Measurements from ENCODE around the gene NDUFS8. TPM values are rescaled to one million over a fixed set of nuclear protein-coding genes. Genes with fewer than 3 reads are reported as not detected.
A peak's percentile ranks its signal among the peaks of the same experiment; 100 is the strongest.
"Not testable (repeated sequence)": the region's sequence is repeated elsewhere in the genome, so short reads cannot be mapped to it uniquely, and the experiment has no call there.

The NDUFS8 gene
- total RNA-seq: 100 to 1,000 TPM; 330 to 492 (median 421) TPM
- polyA plus RNA-seq: 100 to 1,000 TPM; 496 to 774 TPM
- long read RNA-seq, donor 1, transcript NDUFS8-201 (7 exons, 791 nt): major isoform, 236 of 363 reads
- long read RNA-seq, donor 1, partial matches to known transcripts: 101 of 363 reads
- long read RNA-seq, donor 1, other reads (novel, unspliced or antisense): 18 of 363 reads
- long read RNA-seq, donor 2, transcript NDUFS8-201 (7 exons, 791 nt): major isoform, 221 of 378 reads
- long read RNA-seq, donor 2, transcript NDUFS8-213 (2 exons, 536 nt): minor isoform, 6 of 378 reads
- long read RNA-seq, donor 2, partial matches to known transcripts: 110 of 378 reads
- long read RNA-seq, donor 2, other reads (novel, unspliced or antisense): 35 of 378 reads
- long read RNA-seq, donor 3, transcript NDUFS8-201 (7 exons, 791 nt): major isoform, 51 of 86 reads
- long read RNA-seq, donor 3, partial matches to known transcripts: 10 of 86 reads
- long read RNA-seq, donor 3, other reads (novel, unspliced or antisense): 19 of 86 reads

GRCh38 chr11:68030318-68031143, at the start of gene NDUFS8:
Gene NDUFS8, plus strand, starts transcription at chr11:68030681. Its CDS starts 1,471 bp downstream, at chr11:68032152.
- intact Hi-C loops (cut with DNase I): loop anchor here in 3 of 10 donors (5.0 to 10.0 kb wide), 4 partner anchors 92 to 184 kb away; partner anchors contain the start of genes CHKA (in 2 of the 3) and KMT5B (in 1 of the 3)
- Histone ChIP-seq H3K4me3 (peak within 1 kb of the TSS; percentile 54 to 96 (median 79)), H3K9me3 (no peaks in the 10 kb centered on the region), H3K27me3 (no peaks in the 10 kb centered on the region), H3K27ac (peak within 1 kb of the TSS; percentile 64 to 97 (median 92)), H3K4me1 (peaks cover 17 to 48% (median 34%) of the 10 kb centered on the region in 9 donors), H3K36me3 (peaks cover 0 to 45% (median 0%) of the 10 kb centered on the region in 9 donors)
- WGBS, 2 donors: 0 to 1% methylated on average over 56 of the region's 56 CpGs
- no peak for TF ChIP-seq CTCF (IDR thresholded peaks at IDR 0.05)
- ATAC-seq (peak; percentile 86 to 97 (median 94)), DNase-seq (peak; percentile 96 to 97)

GRCh38 chr11:67981226-67981625, 49.3 kb upstream of the NDUFS8 start:
- intact Hi-C loops (cut with DNase I); H3K27ac ChIP-seq; H3K36me3 ChIP-seq; H3K4me1 ChIP-seq; ATAC-seq; DNase-seq; H3K4me3 ChIP-seq; H3K9me3 ChIP-seq: not testable (repeated sequence)
- peaks cover 0 to 56% (median 7%) of the 10 kb centered on the region in 7 donors for H3K27me3 ChIP-seq
- WGBS, 2 donors: 87% methylated on average over 10 of the region's 10 CpGs

- H3K36me3 ChIP-seq; H3K27ac ChIP-seq; ATAC-seq; H3K9me3 ChIP-seq; intact Hi-C loops (cut with DNase I); DNase-seq; H3K4me1 ChIP-seq; H3K4me3 ChIP-seq: not testable (repeated sequence)
- WGBS, 2 donors: 74 to 86% methylated on average over 17 of the region's 17 CpGs
- peaks cover 0 to 45% (median 4%) of the 10 kb centered on the region in 7 donors for H3K27me3 ChIP-seq
These were observed 48.1 kb upstream of the NDUFS8 start for GRCh38 chr11:67982255-67982857.

- peaks cover 0 to 38% (median 0%) of the 10 kb centered on the region in 7 donors for H3K27me3 ChIP-seq
- no peaks in the 10 kb centered on the region for H3K9me3 ChIP-seq
- no peaks in the 10 kb centered on the region for H3K36me3 ChIP-seq
- no peak overlapping the region for H3K4me3 ChIP-seq
- intact Hi-C loops (cut with DNase I): no loop called here
- 78 to 83% methylated on average over 29 of the region's 29 CpGs for WGBS, 2 donors
- no peak for DNase-seq
- TF ChIP-seq CTCF (IDR thresholded peaks at IDR 0.05): no peak
- no peak for ATAC-seq
- no peak overlapping the region for H3K27ac ChIP-seq
- no peaks in the 10 kb centered on the region for H3K4me1 ChIP-seq
These were observed 46.5 kb upstream of the NDUFS8 start for GRCh38 chr11:67983951-67984350.

- H3K4me3 ChIP-seq; H3K36me3 ChIP-seq; H3K27ac ChIP-seq; DNase-seq; H3K4me1 ChIP-seq; intact Hi-C loops (cut with DNase I); H3K9me3 ChIP-seq; ATAC-seq: not testable (repeated sequence)
- WGBS, 2 donors: 85 to 86% methylated on average over 6 of the region's 6 CpGs
- peaks cover 0 to 33% (median 0%) of the 10 kb centered on the region in 7 donors for H3K27me3 ChIP-seq
These were observed 45.2 kb upstream of the NDUFS8 start for GRCh38 chr11:67985302-67985701.

- WGBS, 2 donors: 10 to 13% methylated on average over 46 to 50 of the region's 58 CpGs
- intact Hi-C loops (cut with DNase I): not testable (repeated sequence)
These were observed 39.7 kb upstream of the NDUFS8 start for GRCh38 chr11:67990546-67991346.

GRCh38 chr11:67991347-67992121, 38.9 kb upstream of the NDUFS8 start:
- ATAC-seq; intact Hi-C loops (cut with DNase I); H3K27ac ChIP-seq; H3K9me3 ChIP-seq; DNase-seq; H3K36me3 ChIP-seq: not testable (repeated sequence)
- Histone ChIP-seq H3K4me3 (peak overlapping the region in 8 of 10 donors; percentile 7 to 31 (median 16)), H3K4me1 (peaks cover 0 to 11% (median 9%) of the 10 kb centered on the region in 9 donors), H3K27me3 (peaks cover 0 to 19% (median 13%) of the 10 kb centered on the region in 7 donors)
- 13 to 16% methylated on average over 31 to 62 of the region's 70 CpGs for WGBS, 2 donors

More at GRCh38 chr11:67990546-67991346, 39.7 kb upstream of the NDUFS8 start:
- not testable (repeated sequence) for H3K36me3 ChIP-seq, DNase-seq, H3K27ac ChIP-seq, H3K9me3 ChIP-seq
- Histone ChIP-seq H3K27me3 (peaks cover 0 to 24% (median 13%) of the 10 kb centered on the region in 7 donors), H3K4me1 (peaks cover 0 to 11% (median 9%) of the 10 kb centered on the region in 9 donors), H3K4me3 (peak overlapping the region in 7 of 10 donors; percentile 7 to 31 (median 14))
- peak in 2 of 8 donors; percentile 55 to 63 for ATAC-seq

Measured in heart right ventricle (tissue), 16 donors.